GM23338 (cell line): ENCODE data around the gene RHOF.

Experiments
- CREB1 ChIP-seq: fragments of 250-450 bp; sonication (Bioruptor Pico); IDR thresholded peaks from 2 replicates; pipeline ENCODE4 v1.5.0; 2020; ENCODE audit warnings: low read depth, mild to moderate bottlenecking, moderate library complexity
- EZH2 ChIP-seq: fragments of 200-600 bp; sonication (generic); IDR thresholded peaks from one replicate; pipeline ENCODE4 v1.8.0; 2017; ENCODE audit warnings: antibody characterized with exemption, mild to moderate bottlenecking, low read depth; ENCODE audit not compliant: unreplicated experiment
- EZH2phosphoT487 ChIP-seq: fragments of 200-600 bp; sonication (generic); IDR thresholded peaks from one replicate; pipeline ENCODE4 v1.8.1; 2018; ENCODE audit warnings: antibody characterized with exemption; ENCODE audit not compliant: unreplicated experiment
- JUNB ChIP-seq: IDR thresholded peaks from one replicate; pipeline ENCODE4 v1.6.1; 2016; ENCODE audit warnings: antibody characterized with exemption; ENCODE audit not compliant: unreplicated experiment
- NANOG ChIP-seq: IDR thresholded peaks from 2 replicates; pipeline ENCODE4 v1.6.1; 2016; ENCODE audit warnings: antibody characterized with exemption, borderline replicate concordance
- POLR2AphosphoS5 ChIP-seq: IDR thresholded peaks from 2 replicates; pipeline ENCODE4 v1.6.1; 2016; ENCODE audit warnings: antibody characterized with exemption, low read depth
- STAT1 ChIP-seq: IDR thresholded peaks from one replicate; pipeline ENCODE4 v1.6.1; 2016; ENCODE audit warnings: antibody characterized with exemption; ENCODE audit not compliant: unreplicated experiment
- ZNF114 ChIP-seq: fragments of 250-450 bp; sonication (Bioruptor Pico); IDR thresholded peaks from 2 replicates; pipeline ENCODE4 v1.5.0; 2020; ENCODE audit warnings: mild to moderate bottlenecking, moderate library complexity
- ZNF331 ChIP-seq: fragments of 250-450 bp; sonication (Bioruptor Pico); IDR thresholded peaks from 2 replicates; pipeline ENCODE4 v1.5.0; 2020; ENCODE audit warnings: low read depth, mild to moderate bottlenecking, moderate library complexity
- TF ChIP-seq, protein P1 (sequence below), 2 experiments: fragments of 200-600 bp in 1 of 2; sonication (generic) in 1 of 2; conservative IDR thresholded peaks; 2 replicates each; pipeline versions ENCODE4 v1.5.1 to v1.6.1; 2016 to 2017; ENCODE audit warnings: antibody characterized with exemption in 2 of 2, low read depth in 2 of 2, mild to moderate bottlenecking in 2 of 2, moderate library complexity in 1 of 2
- TF ChIP-seq, protein P2 (sequence below): IDR thresholded peaks from one replicate; pipeline ENCODE4 v1.6.1; 2018; ENCODE audit warnings: antibody characterized with exemption; ENCODE audit not compliant: unreplicated experiment
- TF ChIP-seq, protein P3 (sequence below): IDR thresholded peaks from 2 replicates; pipeline ENCODE4 v1.6.1; 2016; ENCODE audit warnings: antibody characterized with exemption
- TF ChIP-seq, protein P4 (sequence below): fragments of 250-450 bp; sonication (Bioruptor Pico); IDR thresholded peaks from 2 replicates; pipeline ENCODE4 v1.5.0; 2020; ENCODE audit warnings: mild to moderate bottlenecking, moderate library complexity

DNA sequence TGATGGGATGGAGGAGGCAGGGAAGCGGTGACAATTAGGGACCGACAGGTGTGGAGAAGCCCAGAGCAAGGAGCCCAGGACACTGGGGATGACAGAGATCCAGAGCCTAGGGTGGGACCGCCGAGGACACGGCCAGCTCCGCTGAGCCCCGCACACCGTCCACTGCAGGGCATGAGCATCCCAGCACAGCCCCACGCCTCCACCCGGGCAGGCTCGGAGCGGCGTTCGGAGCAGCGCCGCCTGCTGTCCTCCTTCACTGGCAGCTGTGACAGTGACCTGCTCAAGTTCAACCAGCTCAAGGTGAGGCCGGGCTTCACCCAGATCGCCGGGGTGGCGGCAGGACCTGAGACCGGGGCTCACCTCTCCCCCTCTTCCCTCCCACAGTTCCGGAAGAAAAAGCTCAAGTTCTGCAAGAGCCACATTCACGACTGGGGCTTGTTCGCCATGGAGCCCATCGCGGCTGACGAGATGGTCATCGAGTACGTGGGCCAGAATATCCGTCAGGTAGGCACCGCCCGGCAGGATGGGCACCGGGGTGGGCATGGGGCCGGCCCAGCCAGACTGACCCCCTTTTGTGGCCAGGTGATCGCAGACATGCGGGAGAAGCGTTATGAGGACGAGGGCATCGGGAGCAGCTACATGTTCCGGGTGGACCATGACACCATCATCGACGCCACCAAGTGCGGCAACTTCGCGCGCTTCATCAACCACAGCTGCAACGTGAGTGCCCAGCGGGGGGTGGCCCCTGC lies 34.0 kb upstream of the RHOF start:
- TF ChIP-seq, protein P1, sequence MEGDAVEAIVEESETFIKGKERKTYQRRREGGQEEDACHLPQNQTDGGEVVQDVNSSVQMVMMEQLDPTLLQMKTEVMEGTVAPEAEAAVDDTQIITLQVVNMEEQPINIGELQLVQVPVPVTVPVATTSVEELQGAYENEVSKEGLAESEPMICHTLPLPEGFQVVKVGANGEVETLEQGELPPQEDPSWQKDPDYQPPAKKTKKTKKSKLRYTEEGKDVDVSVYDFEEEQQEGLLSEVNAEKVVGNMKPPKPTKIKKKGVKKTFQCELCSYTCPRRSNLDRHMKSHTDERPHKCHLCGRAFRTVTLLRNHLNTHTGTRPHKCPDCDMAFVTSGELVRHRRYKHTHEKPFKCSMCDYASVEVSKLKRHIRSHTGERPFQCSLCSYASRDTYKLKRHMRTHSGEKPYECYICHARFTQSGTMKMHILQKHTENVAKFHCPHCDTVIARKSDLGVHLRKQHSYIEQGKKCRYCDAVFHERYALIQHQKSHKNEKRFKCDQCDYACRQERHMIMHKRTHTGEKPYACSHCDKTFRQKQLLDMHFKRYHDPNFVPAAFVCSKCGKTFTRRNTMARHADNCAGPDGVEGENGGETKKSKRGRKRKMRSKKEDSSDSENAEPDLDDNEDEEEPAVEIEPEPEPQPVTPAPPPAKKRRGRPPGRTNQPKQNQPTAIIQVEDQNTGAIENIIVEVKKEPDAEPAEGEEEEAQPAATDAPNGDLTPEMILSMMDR (conservative IDR thresholded peaks at IDR 0.05; ENCODE audit: low read depth in 2 of 2), result peak in 1 of 2 experiments; percentile 55; a peak in 2 of 4 replicates
- no peak for TF ChIP-seq EZH2phosphoT487
- no peak for TF ChIP-seq CREB1 (CRISPR knock-in tag)
- TF ChIP-seq POLR2AphosphoS5, result no peak
- no peak for TF ChIP-seq NANOG
- TF ChIP-seq, protein P2, sequence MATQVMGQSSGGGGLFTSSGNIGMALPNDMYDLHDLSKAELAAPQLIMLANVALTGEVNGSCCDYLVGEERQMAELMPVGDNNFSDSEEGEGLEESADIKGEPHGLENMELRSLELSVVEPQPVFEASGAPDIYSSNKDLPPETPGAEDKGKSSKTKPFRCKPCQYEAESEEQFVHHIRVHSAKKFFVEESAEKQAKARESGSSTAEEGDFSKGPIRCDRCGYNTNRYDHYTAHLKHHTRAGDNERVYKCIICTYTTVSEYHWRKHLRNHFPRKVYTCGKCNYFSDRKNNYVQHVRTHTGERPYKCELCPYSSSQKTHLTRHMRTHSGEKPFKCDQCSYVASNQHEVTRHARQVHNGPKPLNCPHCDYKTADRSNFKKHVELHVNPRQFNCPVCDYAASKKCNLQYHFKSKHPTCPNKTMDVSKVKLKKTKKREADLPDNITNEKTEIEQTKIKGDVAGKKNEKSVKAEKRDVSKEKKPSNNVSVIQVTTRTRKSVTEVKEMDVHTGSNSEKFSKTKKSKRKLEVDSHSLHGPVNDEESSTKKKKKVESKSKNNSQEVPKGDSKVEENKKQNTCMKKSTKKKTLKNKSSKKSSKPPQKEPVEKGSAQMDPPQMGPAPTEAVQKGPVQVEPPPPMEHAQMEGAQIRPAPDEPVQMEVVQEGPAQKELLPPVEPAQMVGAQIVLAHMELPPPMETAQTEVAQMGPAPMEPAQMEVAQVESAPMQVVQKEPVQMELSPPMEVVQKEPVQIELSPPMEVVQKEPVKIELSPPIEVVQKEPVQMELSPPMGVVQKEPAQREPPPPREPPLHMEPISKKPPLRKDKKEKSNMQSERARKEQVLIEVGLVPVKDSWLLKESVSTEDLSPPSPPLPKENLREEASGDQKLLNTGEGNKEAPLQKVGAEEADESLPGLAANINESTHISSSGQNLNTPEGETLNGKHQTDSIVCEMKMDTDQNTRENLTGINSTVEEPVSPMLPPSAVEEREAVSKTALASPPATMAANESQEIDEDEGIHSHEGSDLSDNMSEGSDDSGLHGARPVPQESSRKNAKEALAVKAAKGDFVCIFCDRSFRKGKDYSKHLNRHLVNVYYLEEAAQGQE, result no peak
- no peak for TF ChIP-seq ZNF114
- no peak for TF ChIP-seq EZH2
- no peak for TF ChIP-seq JUNB
- TF ChIP-seq, protein P3, sequence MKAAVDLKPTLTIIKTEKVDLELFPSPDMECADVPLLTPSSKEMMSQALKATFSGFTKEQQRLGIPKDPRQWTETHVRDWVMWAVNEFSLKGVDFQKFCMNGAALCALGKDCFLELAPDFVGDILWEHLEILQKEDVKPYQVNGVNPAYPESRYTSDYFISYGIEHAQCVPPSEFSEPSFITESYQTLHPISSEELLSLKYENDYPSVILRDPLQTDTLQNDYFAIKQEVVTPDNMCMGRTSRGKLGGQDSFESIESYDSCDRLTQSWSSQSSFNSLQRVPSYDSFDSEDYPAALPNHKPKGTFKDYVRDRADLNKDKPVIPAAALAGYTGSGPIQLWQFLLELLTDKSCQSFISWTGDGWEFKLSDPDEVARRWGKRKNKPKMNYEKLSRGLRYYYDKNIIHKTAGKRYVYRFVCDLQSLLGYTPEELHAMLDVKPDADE, result no peak
- TF ChIP-seq ZNF331 (CRISPR knock-in tag), result no peak
- no peak for TF ChIP-seq STAT1
- TF ChIP-seq, protein P4, sequence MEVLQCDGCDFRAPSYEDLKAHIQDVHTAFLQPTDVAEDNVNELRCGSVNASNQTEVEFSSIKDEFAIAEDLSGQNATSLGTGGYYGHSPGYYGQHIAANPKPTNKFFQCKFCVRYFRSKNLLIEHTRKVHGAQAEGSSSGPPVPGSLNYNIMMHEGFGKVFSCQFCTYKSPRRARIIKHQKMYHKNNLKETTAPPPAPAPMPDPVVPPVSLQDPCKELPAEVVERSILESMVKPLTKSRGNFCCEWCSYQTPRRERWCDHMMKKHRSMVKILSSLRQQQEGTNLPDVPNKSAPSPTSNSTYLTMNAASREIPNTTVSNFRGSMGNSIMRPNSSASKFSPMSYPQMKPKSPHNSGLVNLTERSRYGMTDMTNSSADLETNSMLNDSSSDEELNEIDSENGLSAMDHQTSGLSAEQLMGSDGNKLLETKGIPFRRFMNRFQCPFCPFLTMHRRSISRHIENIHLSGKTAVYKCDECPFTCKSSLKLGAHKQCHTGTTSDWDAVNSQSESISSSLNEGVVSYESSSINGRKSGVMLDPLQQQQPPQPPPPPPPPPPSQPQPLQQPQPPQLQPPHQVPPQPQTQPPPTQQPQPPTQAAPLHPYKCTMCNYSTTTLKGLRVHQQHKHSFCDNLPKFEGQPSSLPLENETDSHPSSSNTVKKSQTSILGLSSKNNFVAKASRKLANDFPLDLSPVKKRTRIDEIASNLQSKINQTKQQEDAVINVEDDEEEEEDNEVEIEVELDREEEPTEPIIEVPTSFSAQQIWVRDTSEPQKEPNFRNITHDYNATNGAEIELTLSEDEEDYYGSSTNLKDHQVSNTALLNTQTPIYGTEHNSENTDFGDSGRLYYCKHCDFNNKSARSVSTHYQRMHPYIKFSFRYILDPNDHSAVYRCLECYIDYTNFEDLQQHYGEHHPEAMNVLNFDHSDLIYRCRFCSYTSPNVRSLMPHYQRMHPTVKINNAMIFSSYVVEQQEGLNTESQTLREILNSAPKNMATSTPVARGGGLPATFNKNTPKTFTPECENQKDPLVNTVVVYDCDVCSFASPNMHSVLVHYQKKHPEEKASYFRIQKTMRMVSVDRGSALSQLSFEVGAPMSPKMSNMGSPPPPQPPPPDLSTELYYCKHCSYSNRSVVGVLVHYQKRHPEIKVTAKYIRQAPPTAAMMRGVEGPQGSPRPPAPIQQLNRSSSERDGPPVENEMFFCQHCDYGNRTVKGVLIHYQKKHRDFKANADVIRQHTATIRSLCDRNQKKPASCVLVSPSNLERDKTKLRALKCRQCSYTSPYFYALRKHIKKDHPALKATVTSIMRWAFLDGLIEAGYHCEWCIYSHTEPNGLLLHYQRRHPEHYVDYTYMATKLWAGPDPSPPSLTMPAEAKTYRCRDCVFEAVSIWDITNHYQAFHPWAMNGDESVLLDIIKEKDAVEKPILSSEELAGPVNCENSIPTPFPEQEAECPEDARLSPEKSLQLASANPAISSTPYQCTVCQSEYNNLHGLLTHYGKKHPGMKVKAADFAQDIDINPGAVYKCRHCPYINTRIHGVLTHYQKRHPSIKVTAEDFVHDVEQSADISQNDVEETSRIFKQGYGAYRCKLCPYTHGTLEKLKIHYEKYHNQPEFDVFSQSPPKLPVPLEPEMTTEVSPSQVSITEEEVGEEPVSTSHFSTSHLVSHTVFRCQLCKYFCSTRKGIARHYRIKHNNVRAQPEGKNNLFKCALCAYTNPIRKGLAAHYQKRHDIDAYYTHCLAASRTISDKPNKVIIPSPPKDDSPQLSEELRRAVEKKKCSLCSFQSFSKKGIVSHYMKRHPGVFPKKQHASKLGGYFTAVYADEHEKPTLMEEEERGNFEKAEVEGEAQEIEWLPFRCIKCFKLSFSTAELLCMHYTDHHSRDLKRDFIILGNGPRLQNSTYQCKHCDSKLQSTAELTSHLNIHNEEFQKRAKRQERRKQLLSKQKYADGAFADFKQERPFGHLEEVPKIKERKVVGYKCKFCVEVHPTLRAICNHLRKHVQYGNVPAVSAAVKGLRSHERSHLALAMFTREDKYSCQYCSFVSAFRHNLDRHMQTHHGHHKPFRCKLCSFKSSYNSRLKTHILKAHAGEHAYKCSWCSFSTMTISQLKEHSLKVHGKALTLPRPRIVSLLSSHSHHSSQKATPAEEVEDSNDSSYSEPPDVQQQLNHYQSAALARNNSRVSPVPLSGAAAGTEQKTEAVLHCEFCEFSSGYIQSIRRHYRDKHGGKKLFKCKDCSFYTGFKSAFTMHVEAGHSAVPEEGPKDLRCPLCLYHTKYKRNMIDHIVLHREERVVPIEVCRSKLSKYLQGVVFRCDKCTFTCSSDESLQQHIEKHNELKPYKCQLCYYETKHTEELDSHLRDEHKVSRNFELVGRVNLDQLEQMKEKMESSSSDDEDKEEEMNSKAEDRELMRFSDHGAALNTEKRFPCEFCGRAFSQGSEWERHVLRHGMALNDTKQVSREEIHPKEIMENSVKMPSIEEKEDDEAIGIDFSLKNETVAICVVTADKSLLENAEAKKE (CRISPR knock-in tag), result no peak
